ENCODE measurements around the gene TCOF1.

The TCOF1 gene

GRCh38 chr5:150438873-150439546, 81.5 kb downstream of the TCOF1 start:
- peak; percentile 46 for DNase-seq

- no peak for DNase-seq
Observed at GRCh38 chr5:150440948-150441812, 83.7 kb downstream of the TCOF1 start.

DNA sequence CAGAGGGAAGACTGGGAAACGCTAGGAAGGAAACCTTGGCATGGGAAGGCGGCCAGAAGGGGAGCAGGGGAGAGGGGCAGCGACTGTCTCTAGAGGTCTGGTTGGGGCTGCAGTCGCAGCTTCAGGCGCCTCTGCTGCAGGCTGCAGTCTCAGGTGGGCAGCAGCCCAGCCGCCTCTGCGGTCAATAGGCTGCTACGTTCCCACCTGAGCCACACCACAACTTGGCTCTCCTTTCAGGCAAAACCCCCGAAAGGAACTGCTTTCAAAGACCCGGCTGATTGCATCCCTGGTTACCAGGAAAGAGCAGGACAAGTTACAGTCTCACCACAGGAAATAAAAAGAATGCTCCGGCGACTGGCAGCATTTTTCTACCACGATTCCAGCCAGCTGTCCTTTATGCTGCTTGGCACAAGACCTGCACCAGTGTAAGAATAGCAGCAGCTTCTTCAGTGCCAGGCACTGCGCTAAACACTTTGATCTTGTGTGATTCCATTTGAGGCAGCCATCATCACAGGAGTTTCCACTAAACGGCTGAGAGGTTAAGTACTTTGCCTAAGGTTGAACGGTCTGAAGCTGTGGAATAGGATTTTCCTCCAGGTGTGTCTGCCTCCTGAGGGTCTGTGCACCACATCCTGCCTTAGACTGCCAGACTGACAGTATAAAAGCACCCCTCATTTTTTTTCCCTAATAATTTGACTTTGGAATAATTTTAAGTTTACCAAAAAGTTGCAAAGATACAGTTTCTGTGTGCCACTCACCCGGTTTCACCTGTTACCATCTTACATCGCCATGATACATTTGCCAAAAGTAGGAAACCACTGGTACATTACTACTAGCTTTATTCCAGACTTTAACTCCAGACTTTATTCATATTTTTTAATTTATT, 84.6 kb downstream of the TCOF1 start:
- no peak for DNase-seq

DNA sequence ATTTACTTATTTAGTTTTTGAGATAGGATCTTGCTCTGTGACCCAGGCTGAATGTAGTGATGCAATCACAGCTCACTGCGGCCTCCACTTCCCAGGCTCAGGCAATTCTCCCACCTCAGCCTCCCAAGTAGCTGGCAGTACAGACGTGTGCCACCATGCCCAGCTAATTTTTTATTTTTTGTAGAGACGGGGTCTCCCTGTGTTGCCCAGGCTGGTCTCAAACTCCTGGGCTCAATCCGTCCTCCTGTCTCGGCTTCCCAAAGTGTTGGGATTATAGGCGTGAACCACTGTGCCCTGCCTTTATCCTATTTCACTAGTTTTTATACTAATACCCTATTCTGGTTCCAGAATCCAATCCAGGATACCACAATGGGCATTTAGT, 85.2 kb downstream of the TCOF1 start:
- no peak for DNase-seq

GRCh38 chr5:150443242-150444075, 86.0 kb downstream of the TCOF1 start:
- DNase-seq: no peak

GRCh38 chr5:150444770-150445169, 87.3 kb downstream of the TCOF1 start:
- DNase-seq: no peak

GRCh38 chr5:150446088-150446487, 88.6 kb downstream of the TCOF1 start:
- DNase-seq: no peak

GRCh38 chr5:150446583-150446982, 89.1 kb downstream of the TCOF1 start:
- no peak for DNase-seq

- no peak for DNase-seq
Observed at GRCh38 chr5:150447188-150447587, 89.7 kb downstream of the TCOF1 start.

GRCh38 chr5:150448334-150448733, 90.8 kb downstream of the TCOF1 start:
- no peak for DNase-seq

DNA sequence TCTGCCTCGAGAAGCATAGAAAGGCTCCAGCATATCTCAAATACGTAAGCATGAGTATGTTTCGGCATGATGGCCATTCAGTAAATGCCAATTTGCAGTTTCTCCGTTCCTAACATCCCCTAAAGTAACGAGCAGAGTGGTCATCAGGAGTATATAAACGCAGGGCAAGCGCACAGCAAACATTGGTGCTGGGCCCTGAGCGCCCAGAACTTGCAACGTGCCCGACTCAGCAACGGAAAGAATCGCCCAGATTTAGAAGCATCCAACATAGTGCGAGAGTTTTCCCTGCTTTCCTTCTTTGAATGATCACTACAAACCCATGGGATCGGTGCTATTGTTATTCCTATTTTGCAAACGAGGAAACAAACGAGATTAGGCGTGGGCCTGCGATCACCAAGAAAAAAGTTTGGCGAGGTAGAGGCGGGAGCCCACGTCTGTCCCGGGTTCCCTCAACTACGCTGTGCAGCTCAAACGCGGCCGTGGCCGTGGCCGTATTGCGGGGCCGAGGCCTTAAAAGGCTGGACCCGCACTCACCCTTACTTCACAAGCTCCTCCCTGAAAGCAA, 91.5 kb downstream of the TCOF1 start:
- no peak for DNase-seq
